PFSK-1 (cell line): ENCODE results near the gene RTCA.

ENCODE experiments used
- FOXP2 ChIP-seq: optimal IDR thresholded peaks from 2 replicates; pipeline ENCODE3; 2011; ENCODE audit warnings: borderline replicate concordance, control low read depth, inconsistent platforms; ENCODE audit not compliant: insufficient read depth; ENCODE audit errors: extremely low read length, extremely low read depth
- POLR2AphosphoS5 ChIP-seq: IDR thresholded peaks from 2 replicates; pipeline ENCODE4 v1.6.1; 2012; ENCODE audit warnings: low read depth, mild to moderate bottlenecking, control low read depth, low read length, moderate library complexity
- REST ChIP-seq, 2 experiments: IDR thresholded peaks; 2 replicates each; pipeline versions ENCODE4 v1.6.1 to v1.8.0; 2011 to 2012; ENCODE audit warnings: low read depth in 2 of 2, low read length in 2 of 2, control low read depth in 1 of 2, inconsistent platforms in 1 of 2, mild to moderate bottlenecking in 1 of 2, moderate library complexity in 1 of 2; ENCODE audit not compliant: insufficient read depth in 1 of 2
- SIN3A ChIP-seq: IDR thresholded peaks from 2 replicates; pipeline ENCODE4 v1.6.1; 2012; ENCODE audit warnings: mild to moderate bottlenecking, low read length, moderate library complexity, borderline replicate concordance; ENCODE audit not compliant: insufficient read depth
- TAF1 ChIP-seq: IDR thresholded peaks from 2 replicates; pipeline ENCODE4 v1.6.1; 2012; ENCODE audit warnings: low read length, control low read depth, borderline replicate concordance; ENCODE audit not compliant: insufficient read depth

The RTCA gene

GRCh38 chr1:100321506-100321905, 55.5 kb downstream of the RTCA start:
- TF ChIP-seq SIN3A (no peak), FOXP2 (no peak), TAF1 (no peak), POLR2AphosphoS5 (no peak), REST (IDR thresholded peaks at IDR 0.05; ENCODE audit: insufficient read depth in 1 of 2, low read depth in 2 of 2, low read length in 2 of 2) (no peak)

- TF ChIP-seq REST (IDR thresholded peaks at IDR 0.05; ENCODE audit: insufficient read depth in 1 of 2, low read depth in 2 of 2, low read length in 2 of 2), result no peak
- TF ChIP-seq TAF1, result no peak
- TF ChIP-seq POLR2AphosphoS5, result no peak
- TF ChIP-seq SIN3A, result no peak
- TF ChIP-seq FOXP2, result no peak
These were observed 56.6 kb downstream of the RTCA start for GRCh38 chr1:100322436-100323211.

- TF ChIP-seq POLR2AphosphoS5, result no peak
- no peak for TF ChIP-seq FOXP2
- no peak for TF ChIP-seq SIN3A
- no peak for TF ChIP-seq TAF1
- no peak for TF ChIP-seq REST (IDR thresholded peaks at IDR 0.05; ENCODE audit: insufficient read depth in 1 of 2, low read depth in 2 of 2, low read length in 2 of 2)
These were observed 57.5 kb downstream of the RTCA start for GRCh38 chr1:100323419-100324106.

GRCh38 chr1:100325415-100326324, 59.7 kb downstream of the RTCA start:
- TF ChIP-seq POLR2AphosphoS5, result no peak

- no peak for TF ChIP-seq FOXP2
- TF ChIP-seq REST (IDR thresholded peaks at IDR 0.05; ENCODE audit: insufficient read depth in 1 of 2, low read depth in 2 of 2, low read length in 2 of 2), result no peak
- no peak for TF ChIP-seq POLR2AphosphoS5
- no peak for TF ChIP-seq TAF1
- no peak for TF ChIP-seq SIN3A
These were observed 62.1 kb downstream of the RTCA start for GRCh38 chr1:100328133-100328532.
